Activated CD8-positive, alpha-beta memory T cell treated with anti-CD3 and anti-CD28 coated beads, Interleukin-2, amount 50 U/mL, for 48 hours (primary cell): ENCODE results near the gene PSENEN.

Experiments
- DNase-seq: peaks from one replicate; pipeline ENCODE4 v3.0.0-alpha.2; 2020

Gene PSENEN

GRCh38 chr19:35736913-35737886 lies 8.3 kb upstream of the PSENEN start:
- no peak for DNase-seq

- no peak for DNase-seq
Observed at GRCh38 chr19:35738021-35738886, 7.2 kb upstream of the PSENEN start.

- DNase-seq, result no peak
Observed at GRCh38 chr19:35738887-35739229, 6.6 kb upstream of the PSENEN start.

GRCh38 chr19:35739275-35740107 lies 6.0 kb upstream of the PSENEN start:
- DNase-seq, result no peak

GRCh38 chr19:35740108-35740422 lies 5.4 kb upstream of the PSENEN start:
- no peak for DNase-seq

- peak; percentile 97 for DNase-seq
Observed at GRCh38 chr19:35740423-35741202, 4.8 kb upstream of the PSENEN start.

GRCh38 chr19:35741203-35741515 lies 4.3 kb upstream of the PSENEN start:
- DNase-seq, result no peak

- DNase-seq, result peak; percentile 82
Observed at GRCh38 chr19:35742121-35742724, 3.2 kb upstream of the PSENEN start, which contains the start of gene IGFLR1. IGFLR1 (minus strand) TSS chr19:35742452; CDS start chr19:35741180, 1,272 bp downstream.

- no peak for DNase-seq
Observed at GRCh38 chr19:35743640-35744429, 1.6 kb upstream of the PSENEN start.

- peak; percentile 92 for DNase-seq
Observed at GRCh38 chr19:35744430-35745327, 772 bp upstream of the PSENEN start.

- no peak for DNase-seq
Observed at GRCh38 chr19:35746087-35746462, 624 bp downstream of the PSENEN start.

GRCh38 chr19:35746531-35746930 lies 1.1 kb downstream of the PSENEN start:
- no peak for DNase-seq

- DNase-seq, result peak; percentile 96
Observed at GRCh38 chr19:35748106-35749020, 2.9 kb downstream of the PSENEN start, which contains the start of gene LIN37. LIN37 (plus strand) TSS chr19:35748576; CDS start chr19:35748725, 149 bp downstream.

- no peak for DNase-seq
Observed at GRCh38 chr19:35750167-35750566, 4.7 kb downstream of the PSENEN start.

GRCh38 chr19:35751839-35752745 lies 6.6 kb downstream of the PSENEN start:
- DNase-seq, result no peak

- DNase-seq, result no peak
Observed at GRCh38 chr19:35752746-35753350, 7.4 kb downstream of the PSENEN start.
